ENCODE results near the gene RAC2.

Gene RAC2

GRCh38 chr22:37221424-37222333, 22.4 kb downstream of the RAC2 start:
- DNase-seq (ENCODE audit: low spot score) = no peak

GRCh38 chr22:37220543-37220981, 23.5 kb downstream of the RAC2 start:
- no peak for DNase-seq (ENCODE audit: low spot score)

- no peak for DNase-seq (ENCODE audit: low spot score)
These were observed 24.5 kb downstream of the RAC2 start for GRCh38 chr22:37219533-37219932.

- DNase-seq (ENCODE audit: low spot score) = no peak
These were observed 25.2 kb downstream of the RAC2 start for GRCh38 chr22:37218771-37219411.

- DNase-seq (ENCODE audit: low spot score) = no peak
These were observed 25.7 kb downstream of the RAC2 start for GRCh38 chr22:37218399-37218770.

- no peak for DNase-seq (ENCODE audit: low spot score)
These were observed 28.2 kb downstream of the RAC2 start for GRCh38 chr22:37215890-37216289.

- no peak for DNase-seq (ENCODE audit: low spot score)
These were observed 29.4 kb downstream of the RAC2 start for GRCh38 chr22:37214731-37215030.

GRCh38 chr22:37213941-37214730, 29.9 kb downstream of the RAC2 start:
- no peak for DNase-seq (ENCODE audit: low spot score)

GRCh38 chr22:37213218-37213855, 30.7 kb downstream of the RAC2 start:
- DNase-seq (ENCODE audit: low spot score) = no peak

GRCh38 chr22:37212174-37212906, 31.7 kb downstream of the RAC2 start, which contains the start of gene SSTR3:
TSS of gene SSTR3 (minus strand) at chr22:37212477. CDS start at chr22:37207803, 4,674 bp downstream.
- DNase-seq (ENCODE audit: low spot score) = no peak

- DNase-seq (ENCODE audit: low spot score) = no peak
These were observed 32.2 kb downstream of the RAC2 start for GRCh38 chr22:37211866-37212173.

GRCh38 chr22:37211075-37211865, 32.8 kb downstream of the RAC2 start:
- DNase-seq (ENCODE audit: low spot score) = no peak

GRCh38 chr22:37210041-37210803, 33.8 kb downstream of the RAC2 start:
- DNase-seq (ENCODE audit: low spot score) = no peak

GRCh38 chr22:37209140-37209845, 34.8 kb downstream of the RAC2 start:
- DNase-seq (ENCODE audit: low spot score) = no peak

- no peak for DNase-seq (ENCODE audit: low spot score)
These were observed 35.5 kb downstream of the RAC2 start for GRCh38 chr22:37208401-37209139.

GRCh38 chr22:37207981-37208380, 36.1 kb downstream of the RAC2 start:
- DNase-seq (ENCODE audit: low spot score) = no peak

GRCh38 chr22:37206841-37207821, 36.9 kb downstream of the RAC2 start:
- no peak for DNase-seq (ENCODE audit: low spot score)

All from AG08395 (cell line).